HepG2 (cell line): Measurements from ENCODE around the gene ZNF513. TPM values are rescaled to one million over a fixed set of nuclear protein-coding genes. Genes with fewer than 3 reads are reported as not detected.

Source experiments
- HOXA9 ChIP-seq: sonication (generic); formaldehyde crosslinking; IDR thresholded peaks from 2 replicates; pipeline ENCODE4 v1.8.1; 2022; ENCODE audit warnings: missing genetic modification reagents, mild to moderate bottlenecking, moderate library complexity, borderline replicate concordance
- IRX3 ChIP-seq: sonication (generic); formaldehyde crosslinking; IDR thresholded peaks from 2 replicates; pipeline ENCODE4 v1.8.1; 2023; ENCODE audit warnings: mild to moderate bottlenecking, low read depth, missing genetic modification reagents, borderline replicate concordance
- MYNN ChIP-seq: sonication (generic); formaldehyde crosslinking; IDR thresholded peaks from 2 replicates; pipeline ENCODE4 v1.4.0; 2020; ENCODE audit warnings: mild to moderate bottlenecking, low read depth, missing genetic modification reagents
- NFE2L1 ChIP-seq: sonication (generic); formaldehyde crosslinking; IDR thresholded peaks from 2 replicates; pipeline ENCODE4 v1.4.0; 2020; ENCODE audit warnings: missing genetic modification reagents, mild to moderate bottlenecking, borderline replicate concordance
- SP5 ChIP-seq: IDR thresholded peaks from 2 replicates; pipeline ENCODE4 v1.6.1; 2016; ENCODE audit warnings: low read depth, borderline replicate concordance
- SSRP1 ChIP-seq: IDR thresholded peaks from 2 replicates; pipeline ENCODE4 v1.6.1; 2016; ENCODE audit warnings: control low read depth
- TBX3 ChIP-seq: fragments of 450-650 bp; IDR thresholded peaks from 2 replicates; pipeline ENCODE4 v1.6.1; 2017; ENCODE audit warnings: antibody characterized with exemption, mild to moderate bottlenecking, inconsistent platforms, borderline replicate concordance
- ZNF12 ChIP-seq: sonication (generic); formaldehyde crosslinking; IDR thresholded peaks from 2 replicates; pipeline ENCODE4 v1.5.0; 2020; ENCODE audit warnings: missing genetic modification reagents
- ZNF768 ChIP-seq: sonication (generic); formaldehyde crosslinking; IDR thresholded peaks from 2 replicates; pipeline ENCODE4 v1.4.0; 2020; ENCODE audit warnings: missing genetic modification reagents
- ZNF850 ChIP-seq: sonication (generic); formaldehyde crosslinking; conservative IDR thresholded peaks from 2 replicates; pipeline ENCODE4 v1.9.0; 2021; ENCODE audit warnings: mild to moderate bottlenecking, missing genetic modification reagents
- polyA plus RNA-seq, 8 experiments: library from polyadenylated mRNA; depleted of rRNA in 3 of 8; stranded (reverse) in 7 of 8; unstranded in 1 of 8; fragments of >200 nt; fragmentation: Illumina TruSeq in 4 of 8; extraction: Trizol in 4 of 8; gene quantifications; 2 replicates each; pipeline versions ENCODE4 v1.2.1 to v1.2.3, GENCODE V29; 2011 to 2016; ENCODE audit warnings: low read depth in 4 of 8, missing spikeins in 1 of 8, mixed read lengths in 1 of 8; ENCODE audit not compliant: insufficient read depth in 1 of 8
- total RNA-seq, 5 experiments: library from RNA; depleted of rRNA; stranded (reverse); fragments of >200 nt; fragmentation: Illumina TruSeq; extraction: Trizol; gene quantifications; 2 replicates each; pipeline ENCODE4 v1.2.3, GENCODE V29; 2016; ENCODE audit warnings: low read depth in 1 of 5
- TF ChIP-seq, protein P1 (sequence below): sonication (generic); formaldehyde crosslinking; IDR thresholded peaks from 2 replicates; pipeline ENCODE4 v1.5.0; 2020; ENCODE audit warnings: mild to moderate bottlenecking, missing genetic modification reagents
- TF ChIP-seq, protein P2 (sequence below): sonication (generic); formaldehyde crosslinking; IDR thresholded peaks from 2 replicates; pipeline ENCODE4; 2020; ENCODE audit warnings: missing genetic modification reagents, mild to moderate bottlenecking, borderline replicate concordance
- TF ChIP-seq, protein P3 (sequence below): conservative IDR thresholded peaks from 2 replicates; pipeline ENCODE4 v1.6.1; 2018; ENCODE audit warnings: missing genetic modification reagents
- TF ChIP-seq, protein P4 (sequence below): sonication (generic); formaldehyde crosslinking; IDR thresholded peaks from 2 replicates; pipeline ENCODE4 v1.9.0; 2022; ENCODE audit warnings: missing genetic modification reagents, mild to moderate bottlenecking, borderline replicate concordance
- TF ChIP-seq, protein P5 (sequence below): sonication (generic); formaldehyde crosslinking; IDR thresholded peaks from 2 replicates; pipeline ENCODE4 v1.8.0; 2022; ENCODE audit warnings: mild to moderate bottlenecking, missing genetic modification reagents, moderate library complexity
- TF ChIP-seq, protein P6 (sequence below): sonication (generic); formaldehyde crosslinking; conservative IDR thresholded peaks from 2 replicates; pipeline ENCODE4 v1.4.0; 2020; ENCODE audit warnings: missing genetic modification reagents
- TF ChIP-seq, protein P7 (sequence below): sonication (generic); formaldehyde crosslinking; IDR thresholded peaks from 2 replicates; pipeline ENCODE4 v1.4.0; 2020; ENCODE audit warnings: missing genetic modification reagents

ZNF513 gene
- total and polyA plus RNA-seq, 2 of the 13 experiments (the other 11 are each of a cell fraction or from before 2014, with no cell fraction given) = 4.9 to 6.3 TPM

DNA sequence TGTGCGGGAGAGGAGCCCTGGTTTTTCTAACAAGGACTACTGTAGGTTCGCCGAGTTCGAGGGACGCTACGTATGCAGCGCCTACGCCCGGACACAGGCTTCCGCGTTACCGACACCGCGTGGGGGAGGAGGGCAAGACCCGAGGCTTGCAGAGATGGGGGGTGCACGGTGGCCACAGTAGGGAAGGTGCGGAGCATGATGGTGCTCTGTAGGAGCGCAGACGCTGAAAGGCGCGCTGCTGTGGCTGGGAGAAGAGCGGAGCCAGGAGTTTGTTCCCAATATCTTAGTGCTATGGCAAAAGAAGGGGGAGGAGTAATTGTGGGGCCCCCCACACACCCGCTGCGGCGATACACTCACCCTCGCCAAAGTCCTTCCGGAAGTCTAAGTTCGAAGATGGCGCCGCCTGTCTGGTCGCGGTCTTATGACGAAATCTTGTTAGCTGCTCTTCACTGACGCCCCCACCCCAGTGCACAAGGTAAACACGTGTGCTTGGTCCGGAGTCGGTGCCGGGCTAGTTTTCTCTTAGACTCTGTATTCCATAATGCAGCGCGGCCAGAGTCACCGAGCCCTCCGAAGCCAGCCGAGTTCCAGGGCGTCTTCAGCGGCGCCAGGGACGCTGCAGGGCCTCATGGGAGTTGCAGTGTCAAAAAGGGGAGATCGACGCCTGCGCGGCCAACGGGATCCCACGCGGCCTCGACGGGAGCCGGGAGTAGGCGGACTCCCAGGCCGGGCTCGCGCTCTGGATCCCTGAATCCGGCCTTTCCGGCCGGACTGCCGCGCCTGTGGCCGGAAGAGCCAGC is 24.0 kb downstream of the ZNF513 start, which contains the start of gene GTF3C2 (continued):
- TF ChIP-seq, protein P1, sequence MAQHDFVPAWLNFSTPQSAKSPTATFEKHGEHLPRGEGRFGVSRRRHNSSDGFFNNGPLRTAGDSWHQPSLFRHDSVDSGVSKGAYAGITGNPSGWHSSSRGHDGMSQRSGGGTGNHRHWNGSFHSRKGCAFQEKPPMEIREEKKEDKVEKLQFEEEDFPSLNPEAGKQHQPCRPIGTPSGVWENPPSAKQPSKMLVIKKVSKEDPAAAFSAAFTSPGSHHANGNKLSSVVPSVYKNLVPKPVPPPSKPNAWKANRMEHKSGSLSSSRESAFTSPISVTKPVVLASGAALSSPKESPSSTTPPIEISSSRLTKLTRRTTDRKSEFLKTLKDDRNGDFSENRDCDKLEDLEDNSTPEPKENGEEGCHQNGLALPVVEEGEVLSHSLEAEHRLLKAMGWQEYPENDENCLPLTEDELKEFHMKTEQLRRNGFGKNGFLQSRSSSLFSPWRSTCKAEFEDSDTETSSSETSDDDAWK = no peak
- TF ChIP-seq HOXA9 (CRISPR knock-in tag) (no peak), TBX3 (peak; percentile 38; the same call in 1 of the 2 replicates), SP5 (CRISPR knock-in tag) (peak; percentile 83), IRX3 (CRISPR knock-in tag) (0 out of 2 replicates have a peak, but pooled peaks have one; percentile 64), NFE2L1 (peak; percentile 58; the same call in 1 of the 2 replicates), ZNF850 (peak; percentile 29; the same call in 1 of the 2 replicates), ZNF12 (CRISPR knock-in tag) (no peak; the same call in 1 of the 2 replicates), ZNF768 (peak; percentile 54; the same call in 1 of the 2 replicates), SSRP1 (CRISPR knock-in tag) (peak; percentile 65), MYNN (CRISPR knock-in tag) (no peak; the same call in 1 of the 2 replicates)
- TF ChIP-seq, protein P2, sequence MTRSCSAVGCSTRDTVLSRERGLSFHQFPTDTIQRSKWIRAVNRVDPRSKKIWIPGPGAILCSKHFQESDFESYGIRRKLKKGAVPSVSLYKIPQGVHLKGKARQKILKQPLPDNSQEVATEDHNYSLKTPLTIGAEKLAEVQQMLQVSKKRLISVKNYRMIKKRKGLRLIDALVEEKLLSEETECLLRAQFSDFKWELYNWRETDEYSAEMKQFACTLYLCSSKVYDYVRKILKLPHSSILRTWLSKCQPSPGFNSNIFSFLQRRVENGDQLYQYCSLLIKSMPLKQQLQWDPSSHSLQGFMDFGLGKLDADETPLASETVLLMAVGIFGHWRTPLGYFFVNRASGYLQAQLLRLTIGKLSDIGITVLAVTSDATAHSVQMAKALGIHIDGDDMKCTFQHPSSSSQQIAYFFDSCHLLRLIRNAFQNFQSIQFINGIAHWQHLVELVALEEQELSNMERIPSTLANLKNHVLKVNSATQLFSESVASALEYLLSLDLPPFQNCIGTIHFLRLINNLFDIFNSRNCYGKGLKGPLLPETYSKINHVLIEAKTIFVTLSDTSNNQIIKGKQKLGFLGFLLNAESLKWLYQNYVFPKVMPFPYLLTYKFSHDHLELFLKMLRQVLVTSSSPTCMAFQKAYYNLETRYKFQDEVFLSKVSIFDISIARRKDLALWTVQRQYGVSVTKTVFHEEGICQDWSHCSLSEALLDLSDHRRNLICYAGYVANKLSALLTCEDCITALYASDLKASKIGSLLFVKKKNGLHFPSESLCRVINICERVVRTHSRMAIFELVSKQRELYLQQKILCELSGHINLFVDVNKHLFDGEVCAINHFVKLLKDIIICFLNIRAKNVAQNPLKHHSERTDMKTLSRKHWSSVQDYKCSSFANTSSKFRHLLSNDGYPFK (CRISPR knock-in tag) = peak; percentile 97
- TF ChIP-seq, protein P3, sequence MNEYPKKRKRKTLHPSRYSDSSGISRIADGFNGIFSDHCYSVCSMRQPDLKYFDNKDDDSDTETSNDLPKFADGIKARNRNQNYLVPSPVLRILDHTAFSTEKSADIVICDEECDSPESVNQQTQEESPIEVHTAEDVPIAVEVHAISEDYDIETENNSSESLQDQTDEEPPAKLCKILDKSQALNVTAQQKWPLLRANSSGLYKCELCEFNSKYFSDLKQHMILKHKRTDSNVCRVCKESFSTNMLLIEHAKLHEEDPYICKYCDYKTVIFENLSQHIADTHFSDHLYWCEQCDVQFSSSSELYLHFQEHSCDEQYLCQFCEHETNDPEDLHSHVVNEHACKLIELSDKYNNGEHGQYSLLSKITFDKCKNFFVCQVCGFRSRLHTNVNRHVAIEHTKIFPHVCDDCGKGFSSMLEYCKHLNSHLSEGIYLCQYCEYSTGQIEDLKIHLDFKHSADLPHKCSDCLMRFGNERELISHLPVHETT = peak; percentile 92
- TF ChIP-seq, protein P4, sequence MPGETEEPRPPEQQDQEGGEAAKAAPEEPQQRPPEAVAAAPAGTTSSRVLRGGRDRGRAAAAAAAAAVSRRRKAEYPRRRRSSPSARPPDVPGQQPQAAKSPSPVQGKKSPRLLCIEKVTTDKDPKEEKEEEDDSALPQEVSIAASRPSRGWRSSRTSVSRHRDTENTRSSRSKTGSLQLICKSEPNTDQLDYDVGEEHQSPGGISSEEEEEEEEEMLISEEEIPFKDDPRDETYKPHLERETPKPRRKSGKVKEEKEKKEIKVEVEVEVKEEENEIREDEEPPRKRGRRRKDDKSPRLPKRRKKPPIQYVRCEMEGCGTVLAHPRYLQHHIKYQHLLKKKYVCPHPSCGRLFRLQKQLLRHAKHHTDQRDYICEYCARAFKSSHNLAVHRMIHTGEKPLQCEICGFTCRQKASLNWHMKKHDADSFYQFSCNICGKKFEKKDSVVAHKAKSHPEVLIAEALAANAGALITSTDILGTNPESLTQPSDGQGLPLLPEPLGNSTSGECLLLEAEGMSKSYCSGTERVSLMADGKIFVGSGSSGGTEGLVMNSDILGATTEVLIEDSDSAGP (CRISPR knock-in tag) = peak; percentile 85
- TF ChIP-seq, protein P5, sequence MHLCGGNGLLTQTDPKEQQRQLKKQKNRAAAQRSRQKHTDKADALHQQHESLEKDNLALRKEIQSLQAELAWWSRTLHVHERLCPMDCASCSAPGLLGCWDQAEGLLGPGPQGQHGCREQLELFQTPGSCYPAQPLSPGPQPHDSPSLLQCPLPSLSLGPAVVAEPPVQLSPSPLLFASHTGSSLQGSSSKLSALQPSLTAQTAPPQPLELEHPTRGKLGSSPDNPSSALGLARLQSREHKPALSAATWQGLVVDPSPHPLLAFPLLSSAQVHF (CRISPR knock-in tag) = 0 out of 2 replicates have a peak, but pooled peaks have one; percentile 65
- TF ChIP-seq, protein P6, sequence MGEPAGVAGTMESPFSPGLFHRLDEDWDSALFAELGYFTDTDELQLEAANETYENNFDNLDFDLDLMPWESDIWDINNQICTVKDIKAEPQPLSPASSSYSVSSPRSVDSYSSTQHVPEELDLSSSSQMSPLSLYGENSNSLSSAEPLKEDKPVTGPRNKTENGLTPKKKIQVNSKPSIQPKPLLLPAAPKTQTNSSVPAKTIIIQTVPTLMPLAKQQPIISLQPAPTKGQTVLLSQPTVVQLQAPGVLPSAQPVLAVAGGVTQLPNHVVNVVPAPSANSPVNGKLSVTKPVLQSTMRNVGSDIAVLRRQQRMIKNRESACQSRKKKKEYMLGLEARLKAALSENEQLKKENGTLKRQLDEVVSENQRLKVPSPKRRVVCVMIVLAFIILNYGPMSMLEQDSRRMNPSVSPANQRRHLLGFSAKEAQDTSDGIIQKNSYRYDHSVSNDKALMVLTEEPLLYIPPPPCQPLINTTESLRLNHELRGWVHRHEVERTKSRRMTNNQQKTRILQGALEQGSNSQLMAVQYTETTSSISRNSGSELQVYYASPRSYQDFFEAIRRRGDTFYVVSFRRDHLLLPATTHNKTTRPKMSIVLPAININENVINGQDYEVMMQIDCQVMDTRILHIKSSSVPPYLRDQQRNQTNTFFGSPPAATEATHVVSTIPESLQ = no peak
- TF ChIP-seq, protein P7, sequence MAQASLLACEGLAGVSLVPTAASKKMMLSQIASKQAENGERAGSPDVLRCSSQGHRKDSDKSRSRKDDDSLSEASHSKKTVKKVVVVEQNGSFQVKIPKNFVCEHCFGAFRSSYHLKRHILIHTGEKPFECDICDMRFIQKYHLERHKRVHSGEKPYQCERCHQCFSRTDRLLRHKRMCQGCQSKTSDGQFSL (CRISPR knock-in tag) = peak; percentile 100
